ENCODE results near the gene RBM6. TPM values are rescaled to one million over a fixed set of nuclear protein-coding genes. Genes with fewer than 3 reads are reported as not detected.
A peak's percentile ranks its signal among the peaks of the same experiment; 100 is the strongest.

RBM6 gene
- polyA plus RNA-seq, 2 donors = 36.5 to 101 TPM

GRCh38 chr3:50100956-50101845, 161.3 kb downstream of the RBM6 start:
- 64 to 67% methylated on average over 4 of the region's 4 CpGs for WGBS, 2 donors
- Histone ChIP-seq H3K9me3 (ENCODE audit: control insufficient read depth in 2 of 2, insufficient read depth in 1 of 2, low read depth in 1 of 2, low read length in 1 of 2) (no peaks in the 10 kb centered on the region), H3K4me1 (ENCODE audit: control insufficient read depth in 2 of 2, insufficient read depth in 2 of 2, low read length in 1 of 2) (no peaks in the 10 kb centered on the region), H3K27ac (ENCODE audit: low read depth in 2 of 2, low read length in 1 of 2) (no peak overlapping the region), H3K36me3 (ENCODE audit: control insufficient read depth in 2 of 2, insufficient read depth in 2 of 2, low read length in 1 of 2) (peaks cover 23 to 32% of the 10 kb centered on the region in 2 donors), H3K27me3 (ENCODE audit: control insufficient read depth in 1 of 2, insufficient read depth in 2 of 2, low read length in 2 of 2) (no peaks in the 10 kb centered on the region), H3K4me3 (ENCODE audit: low read depth in 1 of 2, low read length in 2 of 2) (no peak overlapping the region)

GRCh38 chr3:50102558-50102957, 162.6 kb downstream of the RBM6 start:
- Histone ChIP-seq H3K4me3 (ENCODE audit: low read depth in 1 of 2, low read length in 2 of 2) (no peak overlapping the region), H3K9me3 (ENCODE audit: control insufficient read depth in 2 of 2, insufficient read depth in 1 of 2, low read depth in 1 of 2, low read length in 1 of 2) (no peaks in the 10 kb centered on the region), H3K4me1 (ENCODE audit: control insufficient read depth in 2 of 2, insufficient read depth in 2 of 2, low read length in 1 of 2) (no peaks in the 10 kb centered on the region), H3K27me3 (ENCODE audit: control insufficient read depth in 1 of 2, insufficient read depth in 2 of 2, low read length in 2 of 2) (no peaks in the 10 kb centered on the region), H3K36me3 (ENCODE audit: control insufficient read depth in 2 of 2, insufficient read depth in 2 of 2, low read length in 1 of 2) (peaks cover 25 to 36% of the 10 kb centered on the region in 2 donors), H3K27ac (ENCODE audit: low read depth in 2 of 2, low read length in 1 of 2) (no peak overlapping the region)
- WGBS, 2 donors = 91 to 94% methylated on average over 7 of the region's 7 CpGs

GRCh38 chr3:50111757-50112156, 171.8 kb downstream of the RBM6 start:
- H3K4me1 ChIP-seq (ENCODE audit: control insufficient read depth in 2 of 2, insufficient read depth in 2 of 2, low read length in 1 of 2) = no peaks in the 10 kb centered on the region
- 67 to 76% methylated on average over 5 of the region's 5 CpGs for WGBS, 2 donors
- H3K27ac ChIP-seq (ENCODE audit: low read depth in 2 of 2, low read length in 1 of 2) = no peak overlapping the region
- no peak overlapping the region for H3K4me3 ChIP-seq (ENCODE audit: low read depth in 1 of 2, low read length in 2 of 2)
- H3K36me3 ChIP-seq (ENCODE audit: control insufficient read depth in 2 of 2, insufficient read depth in 2 of 2, low read length in 1 of 2) = peaks cover 49 to 59% of the 10 kb centered on the region in 2 donors
- no peaks in the 10 kb centered on the region for H3K27me3 ChIP-seq (ENCODE audit: control insufficient read depth in 1 of 2, insufficient read depth in 2 of 2, low read length in 2 of 2)
- H3K9me3 ChIP-seq (ENCODE audit: control insufficient read depth in 2 of 2, insufficient read depth in 1 of 2, low read depth in 1 of 2, low read length in 1 of 2) = no peaks in the 10 kb centered on the region

- whole genome bisulfite sequencing, 2 donors = 92 to 94% methylated on average over 3 of the region's 3 CpGs
- Histone ChIP-seq H3K9me3 (ENCODE audit: control insufficient read depth in 2 of 2, insufficient read depth in 1 of 2, low read depth in 1 of 2, low read length in 1 of 2) (no peaks in the 10 kb centered on the region), H3K27ac (ENCODE audit: low read depth in 2 of 2, low read length in 1 of 2) (no peak overlapping the region), H3K36me3 (ENCODE audit: control insufficient read depth in 2 of 2, insufficient read depth in 2 of 2, low read length in 1 of 2) (peaks cover 52 to 58% of the 10 kb centered on the region in 2 donors), H3K4me3 (ENCODE audit: low read depth in 1 of 2, low read length in 2 of 2) (no peak overlapping the region), H3K4me1 (ENCODE audit: control insufficient read depth in 2 of 2, insufficient read depth in 2 of 2, low read length in 1 of 2) (no peaks in the 10 kb centered on the region), H3K27me3 (ENCODE audit: control insufficient read depth in 1 of 2, insufficient read depth in 2 of 2, low read length in 2 of 2) (no peaks in the 10 kb centered on the region)
Observed at GRCh38 chr3:50112462-50112861, 172.5 kb downstream of the RBM6 start.

GRCh38 chr3:50117120-50117519, 177.2 kb downstream of the RBM6 start:
- Histone ChIP-seq H3K36me3 (ENCODE audit: control insufficient read depth in 2 of 2, insufficient read depth in 2 of 2, low read length in 1 of 2) (peaks cover 50 to 67% of the 10 kb centered on the region in 2 donors), H3K9me3 (ENCODE audit: control insufficient read depth in 2 of 2, insufficient read depth in 1 of 2, low read depth in 1 of 2, low read length in 1 of 2) (no peaks in the 10 kb centered on the region), H3K4me1 (ENCODE audit: control insufficient read depth in 2 of 2, insufficient read depth in 2 of 2, low read length in 1 of 2) (peaks cover 0 to 4% of the 10 kb centered on the region in 2 donors), H3K4me3 (ENCODE audit: low read depth in 1 of 2, low read length in 2 of 2) (no peak overlapping the region), H3K27me3 (ENCODE audit: control insufficient read depth in 1 of 2, insufficient read depth in 2 of 2, low read length in 2 of 2) (no peaks in the 10 kb centered on the region), H3K27ac (ENCODE audit: low read depth in 2 of 2, low read length in 1 of 2) (no peak overlapping the region)
- 92 to 95% methylated on average over 8 of the region's 8 CpGs for WGBS, 2 donors

- 84 to 88% methylated on average over 10 of the region's 10 CpGs for WGBS, 2 donors
- Histone ChIP-seq H3K27ac (ENCODE audit: low read depth in 2 of 2, low read length in 1 of 2) (no peak overlapping the region), H3K27me3 (ENCODE audit: control insufficient read depth in 1 of 2, insufficient read depth in 2 of 2, low read length in 2 of 2) (no peaks in the 10 kb centered on the region), H3K4me1 (ENCODE audit: control insufficient read depth in 2 of 2, insufficient read depth in 2 of 2, low read length in 1 of 2) (peaks cover 0 to 15% of the 10 kb centered on the region in 2 donors), H3K4me3 (ENCODE audit: low read depth in 1 of 2, low read length in 2 of 2) (no peak overlapping the region), H3K36me3 (ENCODE audit: control insufficient read depth in 2 of 2, insufficient read depth in 2 of 2, low read length in 1 of 2) (peaks cover 41 to 62% of the 10 kb centered on the region in 2 donors), H3K9me3 (ENCODE audit: control insufficient read depth in 2 of 2, insufficient read depth in 1 of 2, low read depth in 1 of 2, low read length in 1 of 2) (no peaks in the 10 kb centered on the region)
Observed at GRCh38 chr3:50118237-50118636, 178.3 kb downstream of the RBM6 start.

GRCh38 chr3:50119786-50120185, 179.8 kb downstream of the RBM6 start:
- no peak overlapping the region for H3K27ac ChIP-seq (ENCODE audit: low read depth in 2 of 2, low read length in 1 of 2)
- WGBS, 2 donors = 76 to 80% methylated on average over 3 of the region's 3 CpGs
- peaks cover 6 to 28% of the 10 kb centered on the region in 2 donors for H3K4me1 ChIP-seq (ENCODE audit: control insufficient read depth in 2 of 2, insufficient read depth in 2 of 2, low read length in 1 of 2)
- no peak overlapping the region for H3K4me3 ChIP-seq (ENCODE audit: low read depth in 1 of 2, low read length in 2 of 2)
- no peaks in the 10 kb centered on the region for H3K27me3 ChIP-seq (ENCODE audit: control insufficient read depth in 1 of 2, insufficient read depth in 2 of 2, low read length in 2 of 2)
- no peaks in the 10 kb centered on the region for H3K9me3 ChIP-seq (ENCODE audit: control insufficient read depth in 2 of 2, insufficient read depth in 1 of 2, low read depth in 1 of 2, low read length in 1 of 2)
- H3K36me3 ChIP-seq (ENCODE audit: control insufficient read depth in 2 of 2, insufficient read depth in 2 of 2, low read length in 1 of 2) = peaks cover 30 to 52% of the 10 kb centered on the region in 2 donors

GRCh38 chr3:50120364-50121071, 180.6 kb downstream of the RBM6 start:
- H3K27ac ChIP-seq (ENCODE audit: low read depth in 2 of 2, low read length in 1 of 2) = no peak overlapping the region
- H3K4me1 ChIP-seq (ENCODE audit: control insufficient read depth in 2 of 2, insufficient read depth in 2 of 2, low read length in 1 of 2) = peaks cover 9 to 30% of the 10 kb centered on the region in 2 donors
- no peaks in the 10 kb centered on the region for H3K27me3 ChIP-seq (ENCODE audit: control insufficient read depth in 1 of 2, insufficient read depth in 2 of 2, low read length in 2 of 2)
- WGBS, 2 donors = 78 to 79% methylated on average over 10 of the region's 10 CpGs
- no peaks in the 10 kb centered on the region for H3K9me3 ChIP-seq (ENCODE audit: control insufficient read depth in 2 of 2, insufficient read depth in 1 of 2, low read depth in 1 of 2, low read length in 1 of 2)
- H3K4me3 ChIP-seq (ENCODE audit: low read depth in 1 of 2, low read length in 2 of 2) = no peak overlapping the region
- peaks cover 23 to 45% of the 10 kb centered on the region in 2 donors for H3K36me3 ChIP-seq (ENCODE audit: control insufficient read depth in 2 of 2, insufficient read depth in 2 of 2, low read length in 1 of 2)

GRCh38 chr3:50121072-50122032, 181.4 kb downstream of the RBM6 start:
- Histone ChIP-seq H3K27me3 (ENCODE audit: control insufficient read depth in 1 of 2, insufficient read depth in 2 of 2, low read length in 2 of 2) (no peaks in the 10 kb centered on the region), H3K4me1 (ENCODE audit: control insufficient read depth in 2 of 2, insufficient read depth in 2 of 2, low read length in 1 of 2) (peaks cover 11 to 34% of the 10 kb centered on the region in 2 donors), H3K36me3 (ENCODE audit: control insufficient read depth in 2 of 2, insufficient read depth in 2 of 2, low read length in 1 of 2) (peaks cover 15 to 37% of the 10 kb centered on the region in 2 donors), H3K9me3 (ENCODE audit: control insufficient read depth in 2 of 2, insufficient read depth in 1 of 2, low read depth in 1 of 2, low read length in 1 of 2) (no peaks in the 10 kb centered on the region), H3K27ac (ENCODE audit: low read depth in 2 of 2, low read length in 1 of 2) (peak overlapping the region in 1 of 2 donors; percentile 72), H3K4me3 (ENCODE audit: low read depth in 1 of 2, low read length in 2 of 2) (no peak overlapping the region)
- WGBS, 2 donors = 27% methylated on average over 13 of the region's 13 CpGs

Data from esophagus (tissue), 2 donors.